Suprapubic skin (tissue), 4 donors: ENCODE results near the gene PTBP1.

Experiments used
- CTCF ChIP-seq, 2 donors: fragments of 200-600 bp in 1 of 2; fragments of 450-650 bp in 1 of 2; sonication (generic) in 1 of 2; IDR thresholded peaks; one replicate each; pipeline ENCODE4 v1.5.1; 2016 to 2019; ENCODE audit warnings: antibody characterized with exemption in 2 of 2, mild to moderate bottlenecking in 1 of 2, moderate library complexity in 1 of 2
- EP300 ChIP-seq: sonication (generic); formaldehyde crosslinking; IDR thresholded peaks from one replicate; pipeline ENCODE4 v1.6.1; 2017; ENCODE audit warnings: antibody characterized with exemption
- POLR2AphosphoS5 ChIP-seq, 3 donors: sonication (generic); formaldehyde crosslinking; IDR thresholded peaks; one replicate each; pipeline ENCODE4 v1.6.1; 2017; ENCODE audit warnings: antibody characterized with exemption in 3 of 3

GRCh38 chr19:801861-802497 is 4.7 kb downstream of the PTBP1 start:
- TF ChIP-seq POLR2AphosphoS5 (IDR thresholded peaks at IDR 0.05), result no peak
- TF ChIP-seq EP300, result no peak
- TF ChIP-seq CTCF (IDR thresholded peaks at IDR 0.05), result no peak
